Measurements from ENCODE around the gene VTI1B.

VTI1B gene

DNA sequence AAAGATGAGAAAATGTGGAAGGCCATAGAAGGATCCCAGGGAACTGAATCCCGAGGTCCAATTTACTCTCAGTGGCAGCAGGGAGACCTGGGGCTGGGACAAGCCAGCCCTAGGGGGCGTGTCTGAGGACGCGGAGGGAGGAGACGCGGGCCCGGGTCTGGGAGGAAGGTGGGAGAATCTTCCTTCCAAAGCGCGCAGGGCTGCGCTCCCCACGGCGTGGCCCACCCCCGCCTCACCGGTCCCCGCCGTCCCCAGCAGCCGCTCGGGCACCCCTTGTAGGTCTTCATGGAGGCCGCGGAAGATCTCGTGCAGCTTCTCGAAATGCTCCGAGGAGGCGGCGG is 323 bp downstream of the VTI1B start:
- H3K36me3 ChIP-seq (ENCODE audit: control insufficient read depth, low read length) = peaks cover 23% of the 10 kb centered on the region
- H4K20me1 ChIP-seq (ENCODE audit: control insufficient read depth, insufficient read depth, low read depth, low read length) = peaks cover 6% of the 10 kb centered on the region; the same call in 1 of the 2 replicates
- H3K27me3 ChIP-seq (ENCODE audit: control insufficient read depth, low read length) = no peaks in the 10 kb centered on the region
- peak overlapping the region; percentile 95 for H3K4me3 ChIP-seq (ENCODE audit: low read length)
- peak overlapping the region; percentile 88 for H3K4me2 ChIP-seq (ENCODE audit: low read length)
- no peaks in the 10 kb centered on the region for H3K9me3 ChIP-seq (ENCODE audit: control insufficient read depth, insufficient read depth, low read length)
- TF ChIP-seq, protein P1, sequence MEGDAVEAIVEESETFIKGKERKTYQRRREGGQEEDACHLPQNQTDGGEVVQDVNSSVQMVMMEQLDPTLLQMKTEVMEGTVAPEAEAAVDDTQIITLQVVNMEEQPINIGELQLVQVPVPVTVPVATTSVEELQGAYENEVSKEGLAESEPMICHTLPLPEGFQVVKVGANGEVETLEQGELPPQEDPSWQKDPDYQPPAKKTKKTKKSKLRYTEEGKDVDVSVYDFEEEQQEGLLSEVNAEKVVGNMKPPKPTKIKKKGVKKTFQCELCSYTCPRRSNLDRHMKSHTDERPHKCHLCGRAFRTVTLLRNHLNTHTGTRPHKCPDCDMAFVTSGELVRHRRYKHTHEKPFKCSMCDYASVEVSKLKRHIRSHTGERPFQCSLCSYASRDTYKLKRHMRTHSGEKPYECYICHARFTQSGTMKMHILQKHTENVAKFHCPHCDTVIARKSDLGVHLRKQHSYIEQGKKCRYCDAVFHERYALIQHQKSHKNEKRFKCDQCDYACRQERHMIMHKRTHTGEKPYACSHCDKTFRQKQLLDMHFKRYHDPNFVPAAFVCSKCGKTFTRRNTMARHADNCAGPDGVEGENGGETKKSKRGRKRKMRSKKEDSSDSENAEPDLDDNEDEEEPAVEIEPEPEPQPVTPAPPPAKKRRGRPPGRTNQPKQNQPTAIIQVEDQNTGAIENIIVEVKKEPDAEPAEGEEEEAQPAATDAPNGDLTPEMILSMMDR (IDR thresholded peaks at IDR 0.05; ENCODE audit: low read depth, low read length, poor library complexity, severe bottlenecking) = peak; percentile 40
- no peak for TF ChIP-seq EZH2phosphoT487 (IDR thresholded peaks at IDR 0.05; ENCODE audit: borderline replicate concordance, low read length)
- H3F3A ChIP-seq (ENCODE audit: control insufficient read depth, insufficient read depth) = peaks cover 6% of the 10 kb centered on the region
- peaks cover 52% of the 10 kb centered on the region for H3K79me2 ChIP-seq (ENCODE audit: control insufficient read depth, low read length)
- H3K4me1 ChIP-seq (ENCODE audit: control insufficient read depth, low read length) = peaks cover 33% of the 10 kb centered on the region
- peak overlapping the region; percentile 61 for H3K27ac ChIP-seq (ENCODE audit: low read depth, low read length)
- no peaks in the 10 kb centered on the region for H3K9me2 ChIP-seq (replicated peaks; ENCODE audit: control insufficient read depth, low read length)

DNA sequence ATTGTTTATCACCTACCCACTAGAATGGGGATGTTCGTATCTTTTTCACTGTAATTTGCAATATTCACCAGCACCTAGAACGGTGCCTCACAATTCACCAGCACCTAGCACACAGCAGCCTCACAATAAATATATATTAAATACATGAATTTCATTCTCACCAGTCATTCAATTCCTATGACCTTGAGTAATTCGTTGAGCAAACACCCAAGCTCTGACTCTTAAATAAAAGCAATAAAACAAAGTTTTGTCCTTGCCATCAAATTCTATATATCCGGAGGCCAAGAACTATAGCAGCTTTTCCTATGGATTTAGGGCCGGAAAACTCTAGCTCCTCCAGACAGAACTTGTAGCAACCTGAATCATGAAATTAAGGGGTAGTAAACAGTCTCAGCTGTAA is 981 bp downstream of the VTI1B start:
- peaks cover 6% of the 10 kb centered on the region; the same call in 1 of the 2 replicates for H4K20me1 ChIP-seq (ENCODE audit: control insufficient read depth, insufficient read depth, low read depth, low read length)

GRCh38 chr14:67668559-67668958 is 5.9 kb downstream of the VTI1B start:
- peaks cover 35% of the 10 kb centered on the region for H3K4me1 ChIP-seq (ENCODE audit: control insufficient read depth, low read length)
- H3F3A ChIP-seq (ENCODE audit: control insufficient read depth, insufficient read depth) = peaks cover 3% of the 10 kb centered on the region
- H3K36me3 ChIP-seq (ENCODE audit: control insufficient read depth, low read length) = peaks cover 3% of the 10 kb centered on the region
- TF ChIP-seq EZH2phosphoT487 (IDR thresholded peaks at IDR 0.05; ENCODE audit: borderline replicate concordance, low read length) = no peak
- TF ChIP-seq, protein P1 (IDR thresholded peaks at IDR 0.05; ENCODE audit: low read depth, low read length, poor library complexity, severe bottlenecking) = no peak
- H3K27me3 ChIP-seq (ENCODE audit: control insufficient read depth, low read length) = no peaks in the 10 kb centered on the region
- no peak overlapping the region for H3K4me3 ChIP-seq (ENCODE audit: low read length)
- H3K4me2 ChIP-seq (ENCODE audit: low read length) = no peak overlapping the region
- no peaks in the 10 kb centered on the region for H3K9me2 ChIP-seq (replicated peaks; ENCODE audit: control insufficient read depth, low read length)
- no peak overlapping the region for H3K27ac ChIP-seq (ENCODE audit: low read depth, low read length)
- no peaks in the 10 kb centered on the region for H3K9me3 ChIP-seq (ENCODE audit: control insufficient read depth, insufficient read depth, low read length)
- H4K20me1 ChIP-seq (ENCODE audit: control insufficient read depth, insufficient read depth, low read depth, low read length) = peaks cover 8% of the 10 kb centered on the region
- H3K79me2 ChIP-seq (ENCODE audit: control insufficient read depth, low read length) = peaks cover 96% of the 10 kb centered on the region

More for the DNA sequence above, 981 bp downstream of the VTI1B start:
- peaks cover 58% of the 10 kb centered on the region for H3K79me2 ChIP-seq (ENCODE audit: control insufficient read depth, low read length)
- TF ChIP-seq, protein P1 (IDR thresholded peaks at IDR 0.05; ENCODE audit: low read depth, low read length, poor library complexity, severe bottlenecking) = no peak
- TF ChIP-seq EZH2phosphoT487 (IDR thresholded peaks at IDR 0.05; ENCODE audit: borderline replicate concordance, low read length) = no peak
- no peak overlapping the region for H3K27ac ChIP-seq (ENCODE audit: low read depth, low read length)
- H3K4me3 ChIP-seq (ENCODE audit: low read length) = peak overlapping the region; percentile 95
- peaks cover 39% of the 10 kb centered on the region for H3K4me1 ChIP-seq (ENCODE audit: control insufficient read depth, low read length)
- no peaks in the 10 kb centered on the region for H3K9me3 ChIP-seq (ENCODE audit: control insufficient read depth, insufficient read depth, low read length)
- peak overlapping the region; percentile 88 for H3K4me2 ChIP-seq (ENCODE audit: low read length)
- peaks cover 9% of the 10 kb centered on the region for H3F3A ChIP-seq (ENCODE audit: control insufficient read depth, insufficient read depth)
- H3K27me3 ChIP-seq (ENCODE audit: control insufficient read depth, low read length) = no peaks in the 10 kb centered on the region
- peaks cover 17% of the 10 kb centered on the region for H3K36me3 ChIP-seq (ENCODE audit: control insufficient read depth, low read length)
- no peaks in the 10 kb centered on the region for H3K9me2 ChIP-seq (replicated peaks; ENCODE audit: control insufficient read depth, low read length)

All from DOHH2 (cell line).